Activated CD8-positive, alpha-beta memory T cell treated with anti-CD3 and anti-CD28 coated beads, Interleukin-2, amount 50 U/mL, for 48 hours (primary cell): ENCODE measurements around the gene C1QL3.

Source experiments
- DNase-seq: peaks from one replicate; pipeline ENCODE4 v3.0.0-alpha.2; 2020

The C1QL3 gene

GRCh38 chr10:16491933-16492332 lies 29.7 kb downstream of the C1QL3 start:
- no peak for DNase-seq

GRCh38 chr10:16490511-16490910 lies 31.2 kb downstream of the C1QL3 start:
- DNase-seq, result no peak

- DNase-seq, result no peak
Observed at GRCh38 chr10:16483241-16483917, 38.3 kb downstream of the C1QL3 start.

- DNase-seq, result no peak
Observed at GRCh38 chr10:16481052-16481728, 40.5 kb downstream of the C1QL3 start.

GRCh38 chr10:16478801-16479200 lies 42.9 kb downstream of the C1QL3 start:
- DNase-seq, result no peak

GRCh38 chr10:16477757-16478156 lies 43.9 kb downstream of the C1QL3 start:
- DNase-seq, result no peak

- no peak for DNase-seq
Observed at GRCh38 chr10:16472828-16473227, 48.9 kb downstream of the C1QL3 start.

GRCh38 chr10:16470747-16471146 lies 50.9 kb downstream of the C1QL3 start:
- DNase-seq, result no peak

- DNase-seq, result no peak
Observed at GRCh38 chr10:16466001-16466400, 55.7 kb downstream of the C1QL3 start.
